Activated T-cell treated with anti-CD3 and anti-CD28 coated beads, Interleukin-2, amount 50 U/mL, for 48 hours (primary cell): ENCODE measurements around the gene FGF22.
A peak's percentile ranks its signal among the peaks of the same experiment; 100 is the strongest.
"Not testable (repeated sequence)": the region's sequence is repeated elsewhere in the genome, so short reads cannot be mapped to it uniquely, and the experiment has no call there.

Source experiments
- DNase-seq, 2 experiments: peaks; one replicate each; pipeline ENCODE4 v3.0.0-alpha.2; 2020

FGF22 gene

DNA sequence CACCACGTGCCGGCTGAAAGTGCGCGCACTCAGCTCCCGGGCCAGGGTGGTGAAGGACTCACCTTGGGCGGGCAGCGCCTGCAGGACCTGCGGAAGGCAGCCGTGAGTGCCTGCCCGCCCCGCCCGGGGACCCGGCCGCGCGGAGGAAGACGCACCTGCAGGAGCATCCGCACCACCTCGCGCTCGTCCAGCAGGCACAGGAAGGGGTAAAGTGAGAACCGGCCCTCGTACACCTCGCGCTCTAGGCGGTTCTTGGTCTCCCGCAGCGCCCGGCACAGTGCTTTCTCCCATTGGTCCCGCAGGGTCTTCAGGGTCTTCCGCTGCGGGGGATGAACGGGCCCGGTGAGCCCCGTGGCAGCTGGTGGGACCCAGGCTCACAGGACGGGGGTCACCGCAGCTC is 17.0 kb upstream of the FGF22 start:
- DNase-seq: no peak

DNA sequence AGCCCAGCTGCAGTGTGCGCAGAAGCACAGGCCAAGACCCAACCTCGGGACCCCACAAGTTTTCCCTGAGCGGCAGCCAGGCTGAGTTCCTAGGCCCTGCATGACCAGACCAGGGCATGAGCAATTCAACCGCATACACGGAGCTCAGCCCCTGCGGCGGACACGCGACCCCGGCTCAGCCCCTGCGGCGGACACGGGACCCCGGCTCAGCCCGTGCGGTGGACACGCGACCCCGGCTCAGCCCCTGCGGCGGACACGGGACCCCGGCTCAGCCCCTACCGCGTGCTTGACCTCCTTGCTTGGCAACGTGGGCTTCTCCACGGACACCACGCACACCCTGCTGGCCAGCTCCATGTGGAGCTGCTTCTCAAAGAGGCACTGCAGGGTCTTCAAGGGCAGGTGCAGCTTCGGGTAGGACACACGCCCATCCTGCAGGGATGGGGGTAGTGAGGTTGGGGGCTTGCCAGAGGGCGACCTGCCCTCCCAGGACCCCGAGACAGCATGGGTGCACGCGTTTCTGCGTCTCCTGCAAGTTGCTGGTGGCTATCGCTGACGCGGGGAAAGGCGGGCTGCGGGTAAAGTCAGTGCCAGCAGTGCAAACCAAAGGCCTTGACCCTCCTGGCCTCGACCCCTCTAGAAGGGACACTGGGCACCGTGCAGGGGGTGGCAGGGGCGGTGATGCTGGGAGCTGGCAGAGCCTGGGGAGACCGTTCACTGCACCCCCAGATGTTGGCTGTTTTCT is 16.3 kb upstream of the FGF22 start:
- no peak for DNase-seq

DNA sequence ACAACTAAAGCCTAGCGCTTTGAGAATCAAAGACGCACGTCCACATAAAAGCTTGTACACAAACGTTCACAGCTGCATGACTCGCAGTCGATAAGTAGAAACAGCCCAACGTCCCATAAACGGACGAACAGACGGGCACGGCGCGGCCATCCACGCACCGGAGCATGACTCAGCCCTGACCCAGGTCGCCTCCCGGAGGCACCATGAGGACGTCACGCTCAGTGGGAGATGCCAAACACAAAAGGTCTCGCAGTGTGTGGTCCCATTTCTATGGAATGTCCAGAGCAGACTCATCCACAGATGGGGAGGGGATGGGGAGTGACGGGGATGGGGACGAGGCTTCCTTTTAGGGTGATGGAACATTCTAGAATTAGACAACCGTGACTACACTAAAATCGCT is 15.7 kb upstream of the FGF22 start:
- DNase-seq: no peak

DNA sequence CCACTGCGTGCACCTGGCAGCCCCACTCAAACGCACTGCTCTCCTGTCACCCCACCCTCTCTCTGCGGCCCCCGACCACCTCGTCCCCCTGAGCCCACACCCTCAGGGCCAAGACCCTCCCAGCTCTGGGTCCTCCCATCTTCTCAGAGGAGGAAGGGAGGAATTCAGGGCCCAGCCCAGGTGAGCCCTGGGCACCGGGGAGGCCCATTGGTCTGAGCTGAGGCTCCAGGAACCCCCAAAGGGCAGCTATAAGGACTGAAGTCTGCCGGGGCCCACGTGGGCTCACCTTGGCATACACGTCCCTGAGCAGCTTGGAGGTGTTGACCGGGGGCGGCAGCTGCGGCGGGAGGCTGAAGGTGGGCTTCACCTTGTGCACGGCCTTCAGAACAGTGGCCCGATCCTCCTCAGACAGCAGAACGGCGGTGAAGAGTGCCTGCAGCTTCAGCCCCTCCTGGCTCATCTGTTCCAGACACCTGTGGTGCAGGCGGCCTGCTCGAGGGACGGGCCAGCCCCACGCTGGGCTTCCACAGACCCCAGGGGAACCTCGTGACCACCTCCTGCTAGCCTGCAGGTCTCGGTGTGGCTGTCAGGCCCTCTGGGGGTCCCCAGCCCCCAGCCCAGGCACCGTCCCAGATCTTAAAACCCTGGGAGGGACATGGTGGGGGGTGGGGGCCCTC is 15.1 kb upstream of the FGF22 start:
- no peak for DNase-seq

DNA sequence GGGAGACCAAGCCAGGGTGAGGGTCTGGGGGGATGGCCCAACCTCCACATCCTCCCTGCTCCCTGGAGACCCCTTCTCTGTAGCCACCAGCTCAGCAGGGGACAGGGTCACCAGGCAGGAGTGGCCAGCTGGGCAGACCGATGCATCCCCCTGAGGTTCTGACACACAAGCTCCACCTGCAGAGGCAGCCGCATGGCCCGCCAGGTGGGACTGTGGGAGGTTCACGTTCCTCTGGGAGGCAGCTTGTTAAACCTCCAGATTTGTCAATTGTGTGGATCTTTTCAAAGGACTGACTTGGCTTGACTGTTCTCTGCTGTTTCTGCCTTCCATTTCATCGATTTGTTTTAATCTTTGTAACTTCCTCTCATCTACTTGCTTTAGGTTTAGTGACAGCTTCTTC is 14.4 kb upstream of the FGF22 start:
- no peak for DNase-seq

DNA sequence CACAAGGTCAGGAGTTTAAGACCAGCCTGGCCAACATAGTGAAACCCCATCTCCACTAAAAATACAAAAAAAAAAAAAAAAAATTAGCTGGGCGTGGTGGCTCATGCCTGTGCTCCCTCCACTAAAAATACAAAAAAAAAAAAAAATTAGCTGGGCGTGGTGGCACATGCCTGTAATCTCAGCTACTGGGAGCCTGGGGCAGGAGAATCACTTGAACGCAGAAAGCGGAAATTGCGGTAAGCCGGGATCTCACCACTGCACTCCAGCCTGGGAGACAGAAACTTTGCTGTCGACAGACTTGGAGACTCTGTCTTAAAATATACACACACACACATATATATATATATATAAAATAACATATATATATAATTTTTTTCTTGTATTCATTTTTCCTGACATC is 13.1 kb upstream of the FGF22 start:
- not testable (repeated sequence) for DNase-seq

DNA sequence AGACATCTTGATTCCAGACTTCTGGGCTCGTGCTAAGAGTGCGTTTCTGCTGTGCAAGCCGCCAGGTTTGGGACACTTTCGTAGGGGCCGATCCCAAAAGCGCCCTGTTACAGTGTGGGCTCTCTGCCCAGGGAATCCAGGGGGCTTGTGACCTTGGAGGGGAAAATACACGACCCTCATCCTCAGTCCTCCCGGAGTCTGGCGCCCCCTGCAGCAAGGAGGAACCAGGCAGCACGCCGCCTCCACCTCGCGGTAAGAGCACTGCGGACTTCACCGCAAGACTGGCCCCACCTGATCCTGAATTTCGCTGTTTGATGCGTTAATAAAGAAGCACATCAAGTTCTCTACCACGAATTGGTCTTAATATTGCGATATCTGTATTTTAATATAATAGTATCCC is 11.5 kb upstream of the FGF22 start:
- no peak for DNase-seq

DNA sequence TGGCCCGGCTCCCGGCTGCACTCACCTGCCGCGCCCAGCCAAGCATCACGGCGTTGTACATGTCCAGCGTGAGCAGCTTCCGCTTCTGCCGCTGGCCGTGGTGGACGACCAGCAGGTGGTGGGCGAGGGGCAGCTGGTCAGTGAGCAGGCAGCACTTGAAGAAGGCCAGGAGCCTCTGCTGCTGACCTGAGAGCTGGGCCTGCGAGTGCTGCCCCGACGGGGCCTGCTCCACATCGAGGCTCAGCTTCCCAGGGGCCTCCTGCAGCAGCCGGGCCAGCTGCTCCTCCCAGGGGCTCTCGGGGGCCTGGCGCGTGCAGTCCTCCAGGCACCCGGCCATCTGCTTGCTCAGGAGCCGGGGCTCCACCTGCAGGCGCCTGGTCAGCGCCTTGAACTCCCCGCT is 10.2 kb upstream of the FGF22 start:
- DNase-seq: not testable (repeated sequence)

DNA sequence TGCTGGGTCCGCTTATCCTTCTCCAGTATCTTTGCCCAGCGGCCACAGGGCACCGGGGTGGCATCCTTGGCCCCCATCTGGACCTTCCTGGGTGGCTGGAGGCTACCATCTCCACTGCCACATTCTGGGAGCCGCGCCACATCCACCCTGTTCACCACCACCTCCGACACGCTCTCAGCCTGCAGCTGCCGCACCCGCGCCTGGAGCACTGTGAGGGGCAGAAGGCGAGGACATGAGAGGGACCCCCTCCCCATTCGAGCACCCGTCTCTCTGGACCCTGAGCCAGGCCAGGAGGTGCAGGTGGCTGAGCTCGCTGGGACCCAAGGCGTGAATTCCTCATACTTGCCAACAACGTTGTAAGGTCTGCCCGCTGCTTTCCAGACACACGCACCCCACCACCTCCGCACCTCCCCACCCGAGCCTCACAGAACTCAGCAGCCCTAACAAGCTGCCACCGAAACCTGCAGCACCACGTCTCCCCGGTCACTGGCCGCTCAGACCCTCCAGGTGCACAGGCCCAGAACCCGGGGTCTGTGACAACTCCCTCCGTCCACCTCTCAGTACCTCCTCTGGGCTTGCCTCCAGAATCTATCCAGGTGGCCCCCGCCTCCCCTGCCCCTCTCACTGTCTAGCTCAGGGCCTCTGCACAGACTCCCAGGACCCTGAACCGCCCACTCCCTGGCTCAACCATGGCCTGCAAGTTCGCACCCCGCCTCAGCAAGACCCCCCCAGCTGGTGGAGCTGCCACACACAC is 9.5 kb upstream of the FGF22 start:
- DNase-seq: no peak

DNA sequence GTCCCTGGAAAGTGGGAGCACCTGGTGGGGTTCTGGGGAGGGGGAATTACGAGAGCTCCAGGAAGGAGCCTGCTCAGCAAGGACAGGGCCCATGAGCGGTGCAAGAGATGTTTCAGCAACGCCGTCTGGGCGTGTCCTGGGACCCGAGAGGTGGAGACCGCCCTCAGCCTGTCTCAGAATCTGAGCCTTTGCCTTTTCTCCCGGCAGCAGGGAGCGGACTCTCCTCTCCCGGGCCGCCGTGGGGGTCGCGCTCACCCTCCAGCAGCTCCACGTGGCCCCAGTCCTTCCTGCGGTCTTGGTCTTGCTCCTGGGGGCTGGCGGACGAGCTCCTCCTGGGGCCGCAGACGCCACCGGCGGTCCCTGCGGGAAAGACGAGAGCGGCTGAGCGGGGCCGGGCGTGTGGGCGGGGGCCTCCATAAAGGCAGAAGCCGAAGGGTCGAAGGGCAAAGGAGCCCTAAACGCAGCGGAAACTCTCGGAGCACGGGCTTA is 7.1 kb upstream of the FGF22 start:
- peak; percentile 79 for DNase-seq

DNA sequence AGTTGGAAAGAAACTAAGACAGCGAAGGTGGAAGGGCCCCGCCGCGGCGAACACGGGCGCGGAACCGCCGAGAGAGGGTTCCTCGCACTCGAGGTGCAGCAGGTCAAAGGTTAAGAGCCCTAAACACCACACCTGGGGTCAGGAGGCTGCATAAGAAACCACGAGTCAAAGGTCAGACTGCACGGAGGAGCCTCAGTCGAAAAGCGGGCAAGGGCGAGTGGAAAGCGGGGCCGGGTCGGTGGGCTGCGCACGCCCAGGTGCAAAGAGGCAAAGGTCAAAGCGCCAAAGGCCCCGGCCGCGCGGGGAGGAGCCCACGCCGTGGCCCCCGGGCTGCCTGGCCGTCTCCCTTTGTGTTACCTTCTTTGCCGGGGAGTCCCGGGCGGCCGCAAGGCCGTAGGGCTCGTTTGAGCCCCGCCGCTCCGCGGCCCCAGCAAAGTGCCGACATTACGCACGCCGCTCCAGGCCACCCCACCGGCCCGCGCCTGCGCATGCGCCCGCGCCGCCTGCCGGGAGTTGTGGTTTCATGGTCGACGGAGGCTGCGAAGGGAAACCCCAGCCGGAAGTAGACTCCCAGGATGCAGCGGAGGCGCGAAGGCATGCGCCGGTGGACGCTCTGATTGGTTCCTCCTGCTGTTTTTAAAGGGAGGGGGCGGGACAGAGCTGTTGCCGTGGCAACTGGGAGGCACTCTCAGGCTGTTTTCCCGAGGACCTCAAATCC is 6.5 kb upstream of the FGF22 start, which contains the start of gene POLRMT:
TSS of gene POLRMT (minus strand) at position 470 of the 718 bp plus-strand sequence. CDS start at position 445, 25 bp downstream.
- peak; percentile 95 to 96 for DNase-seq

DNA sequence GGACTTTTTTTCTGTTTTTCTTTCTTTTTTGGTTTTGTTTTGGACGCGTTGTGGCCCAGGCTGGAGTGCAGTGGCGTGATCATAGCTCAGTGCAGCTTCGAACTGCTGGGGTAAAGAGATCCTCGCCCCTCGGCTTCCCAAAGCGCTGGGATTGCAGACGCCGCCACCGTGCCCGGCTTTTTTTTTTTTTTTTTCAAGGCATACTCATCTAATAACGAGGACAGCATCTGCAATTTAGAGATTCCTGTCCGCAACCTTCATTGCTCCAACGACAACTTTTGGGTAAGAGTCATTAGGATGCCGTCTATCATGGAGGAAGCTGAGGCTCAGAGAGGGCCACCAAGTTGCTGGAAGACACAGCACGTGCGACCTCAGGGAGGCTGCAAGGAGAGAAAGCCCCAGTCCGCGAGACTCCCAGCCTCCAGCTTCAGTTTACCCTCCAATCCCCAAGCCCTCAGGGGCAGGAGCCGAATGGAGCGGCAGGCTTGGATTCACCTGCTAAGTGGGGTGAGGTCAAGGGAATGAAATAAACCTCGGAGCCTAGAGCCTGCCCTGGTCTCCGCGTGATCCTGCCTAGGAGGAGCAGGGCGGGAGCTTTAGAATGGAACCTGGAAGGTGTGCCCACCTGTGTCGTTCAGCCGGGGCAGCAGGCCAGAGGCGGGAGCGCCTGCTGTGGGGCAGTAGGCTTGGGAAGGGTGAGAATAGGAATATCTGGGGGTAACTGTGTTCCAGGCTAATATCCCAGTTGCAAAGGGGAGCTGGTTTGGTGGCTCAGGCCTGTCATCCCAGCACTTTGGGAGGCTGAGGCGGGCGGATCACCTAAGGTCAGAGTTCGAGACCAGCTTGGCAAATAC is 5.7 kb upstream of the FGF22 start:
- no peak for DNase-seq

DNA sequence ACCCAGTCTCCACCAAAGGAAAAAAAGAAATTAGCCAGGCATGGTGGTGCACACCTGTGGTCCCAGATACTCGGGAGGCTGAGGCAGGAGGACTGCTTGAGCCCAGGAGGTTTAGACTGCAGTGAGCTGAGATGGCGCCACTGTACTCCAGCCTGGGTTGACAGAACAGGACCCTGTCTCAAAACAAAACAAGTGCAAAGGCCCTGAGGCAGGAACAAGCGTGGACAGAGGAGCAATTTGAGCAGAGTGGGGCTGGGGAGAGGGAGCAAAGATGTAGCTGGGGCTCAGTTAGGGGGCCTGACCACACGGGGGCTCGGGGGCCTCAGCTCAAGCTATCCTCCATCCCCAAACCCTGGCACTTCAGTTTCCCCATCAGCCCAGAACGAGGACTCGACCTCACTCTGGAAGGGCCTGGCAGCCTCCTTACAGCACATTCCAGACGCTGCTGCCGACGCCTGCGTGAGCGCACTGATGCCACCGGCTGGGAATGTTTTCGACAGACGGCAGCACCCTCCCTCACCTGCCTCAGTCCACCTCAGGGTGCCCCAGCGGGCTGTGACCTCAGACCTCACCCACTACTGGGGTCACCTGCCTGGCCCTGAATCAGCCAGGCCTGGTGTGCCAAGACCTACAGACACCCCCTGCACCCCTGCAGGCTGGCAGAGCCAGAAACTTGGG is 4.6 kb upstream of the FGF22 start:
- no peak for DNase-seq

DNA sequence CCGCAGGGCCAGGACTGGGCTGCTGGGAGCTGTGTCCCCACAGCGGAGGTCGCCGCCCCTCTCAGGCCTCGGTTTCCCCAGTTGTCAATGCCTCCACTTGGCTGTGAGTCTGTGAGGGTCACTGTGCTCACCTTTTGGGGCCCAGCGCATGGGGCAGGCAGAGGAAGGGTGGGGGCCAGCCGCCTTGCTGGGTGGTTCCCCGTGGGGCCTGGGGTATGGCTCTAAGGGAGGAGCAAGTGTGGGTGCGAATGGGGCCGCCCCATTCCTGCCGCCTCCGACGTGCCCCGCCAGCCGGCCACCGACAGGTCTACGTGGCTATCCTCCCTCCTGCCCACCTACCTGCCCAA is 800 bp upstream of the FGF22 start:
- DNase-seq: no peak

DNA sequence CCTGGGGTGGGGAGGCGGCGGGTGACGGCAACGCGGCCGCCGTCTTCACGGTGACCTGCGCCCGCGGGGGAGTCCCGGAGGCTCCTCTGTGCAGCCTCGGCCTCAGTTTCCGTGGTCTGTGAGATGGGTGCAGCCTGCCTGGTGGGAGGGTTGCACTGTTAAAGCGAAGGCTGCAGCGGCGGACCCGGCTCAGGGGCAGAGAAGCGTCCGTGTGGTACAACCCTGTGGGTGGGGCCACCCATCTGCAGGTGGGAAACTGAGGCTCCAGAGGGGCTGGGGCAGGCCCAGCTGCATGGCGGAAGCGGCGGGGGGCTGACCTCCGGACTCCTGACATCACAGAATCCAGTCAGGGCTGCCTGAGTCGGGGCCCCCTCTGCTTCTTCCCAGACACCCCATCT is 481 bp downstream of the FGF22 start:
- no peak for DNase-seq

DNA sequence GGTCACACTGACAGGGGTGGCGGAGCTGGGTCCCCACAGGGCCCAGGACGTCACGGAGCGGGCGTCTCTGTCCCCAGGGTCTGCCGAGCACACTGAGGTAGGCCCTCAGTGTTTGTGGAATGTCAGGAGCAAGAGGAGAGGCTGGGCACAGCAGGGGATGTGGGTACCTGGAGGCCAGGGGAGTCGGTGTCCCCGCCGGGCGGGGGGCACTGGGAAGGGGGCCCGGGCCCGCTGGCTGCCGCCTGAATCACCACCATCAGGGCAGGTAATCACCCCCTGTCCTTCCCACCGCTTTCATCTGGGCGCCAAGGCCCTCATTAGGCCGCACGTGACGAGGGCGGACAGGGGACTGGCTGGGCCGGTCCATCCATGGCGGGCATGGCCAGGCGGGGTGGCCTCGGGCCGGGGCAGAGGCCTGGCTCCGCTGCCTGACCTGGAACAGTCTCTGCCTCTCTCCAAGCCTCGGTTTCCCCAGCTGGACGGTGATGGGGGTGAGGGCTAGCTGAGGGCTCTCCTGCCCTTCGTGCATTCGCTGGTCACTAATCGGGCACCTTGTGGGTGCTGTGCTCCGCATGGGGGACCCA is 1.0 kb downstream of the FGF22 start:
- no peak for DNase-seq

DNA sequence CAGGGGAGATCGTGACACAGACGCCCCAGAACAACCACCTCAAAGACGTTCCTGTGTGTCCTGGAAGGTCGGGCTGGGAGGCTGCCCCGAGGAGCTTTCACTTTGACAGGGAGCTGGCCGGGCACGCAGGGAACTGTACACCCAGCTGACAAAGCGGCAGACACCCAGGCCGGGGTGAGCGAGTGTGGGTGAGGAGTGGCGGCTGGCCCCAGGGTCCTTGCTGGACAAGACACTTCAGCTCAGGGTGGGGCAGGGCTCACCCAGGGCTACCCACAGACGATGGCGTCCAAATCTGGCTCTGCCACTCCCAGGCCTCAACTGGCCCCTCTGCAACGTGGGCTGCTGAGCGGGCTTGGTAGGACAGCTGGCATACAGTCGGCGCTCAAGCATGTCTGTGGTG is 2.0 kb downstream of the FGF22 start:
- DNase-seq: no peak

DNA sequence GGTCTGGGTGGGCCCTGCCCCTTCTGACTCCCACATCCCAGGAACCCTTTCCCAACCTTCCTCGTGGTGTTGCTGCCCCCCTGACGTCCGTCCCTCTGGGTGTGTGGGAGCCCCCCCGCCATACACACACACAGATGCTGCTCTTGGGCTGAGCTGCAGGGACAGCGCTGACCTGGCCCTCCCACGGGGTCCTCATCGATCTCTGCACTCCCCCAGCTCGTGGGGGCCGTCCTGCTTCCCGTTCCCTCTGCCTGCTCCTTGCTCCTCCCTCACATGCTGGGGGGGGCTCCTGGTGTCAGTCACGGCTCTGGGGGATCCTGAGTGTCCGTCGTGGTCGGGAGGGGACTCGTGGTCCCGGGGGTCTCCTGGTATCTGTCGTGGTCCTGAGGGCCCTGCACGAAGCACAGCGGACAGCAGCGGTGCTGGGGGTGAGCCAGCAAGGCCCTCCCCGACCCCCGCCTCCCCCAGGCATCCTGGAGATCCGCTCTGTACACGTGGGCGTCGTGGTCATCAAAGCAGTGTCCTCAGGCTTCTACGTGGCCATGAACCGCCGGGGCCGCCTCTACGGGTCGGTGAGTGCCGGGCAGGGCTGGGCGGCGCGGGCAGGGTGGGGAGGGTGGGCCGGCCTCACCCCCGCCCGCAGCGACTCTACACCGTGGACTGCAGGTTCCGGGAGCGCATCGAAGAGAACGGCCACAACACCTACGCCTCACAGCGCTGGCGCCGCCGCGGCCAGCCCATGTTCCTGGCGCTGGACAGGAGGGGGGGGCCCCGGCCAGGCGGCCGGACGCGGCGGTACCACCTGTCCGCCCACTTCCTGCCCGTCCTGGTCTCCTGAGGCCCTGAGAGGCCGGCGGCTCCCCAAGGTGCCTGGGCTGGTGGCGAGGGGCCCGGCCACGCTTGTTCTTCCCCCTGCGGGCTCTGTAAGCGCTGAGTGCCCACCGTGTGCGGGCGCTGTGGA is 3.4 kb downstream of the FGF22 start:
- DNase-seq: no peak

DNA sequence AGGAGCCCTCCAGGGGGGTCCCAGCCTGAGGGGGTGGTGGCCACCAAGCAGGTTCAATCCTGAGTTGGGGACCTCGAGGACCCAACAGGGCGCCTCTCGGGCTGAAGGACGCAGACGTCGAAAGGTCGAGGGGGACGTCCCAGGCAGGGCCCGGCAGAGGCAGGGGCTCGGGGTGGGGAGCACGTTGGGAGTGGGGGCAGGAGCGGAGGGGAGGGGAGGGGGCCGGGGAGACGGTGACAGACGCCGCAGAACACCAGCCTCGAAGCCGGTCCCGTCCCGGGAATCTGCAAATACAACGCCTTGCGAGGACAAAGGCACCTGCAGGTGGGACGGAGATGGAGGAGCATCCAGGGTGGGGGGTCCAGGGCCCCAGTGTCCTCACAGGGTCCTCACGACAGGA is 4.1 kb downstream of the FGF22 start:
- DNase-seq: no peak

DNA sequence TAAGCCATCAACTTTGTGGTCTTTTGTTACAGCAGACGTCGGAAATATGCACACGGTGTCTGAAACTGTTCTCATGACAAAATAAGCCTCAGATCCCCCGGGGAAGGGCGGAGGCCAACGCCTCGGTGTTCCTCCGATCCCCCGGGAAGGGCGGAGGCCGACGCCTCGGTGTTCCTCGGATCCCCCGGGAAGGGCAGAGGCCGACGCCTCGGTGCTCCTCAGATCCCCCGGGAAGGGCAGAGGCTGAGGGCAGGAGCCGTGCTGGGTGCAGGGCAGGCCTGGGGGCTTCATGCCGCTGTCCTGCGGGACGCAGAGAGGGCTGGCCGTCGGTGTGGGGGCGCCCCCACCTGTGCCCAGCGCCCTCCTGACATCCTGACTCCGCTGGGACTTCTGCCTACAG is 4.7 kb downstream of the FGF22 start:
- no peak for DNase-seq
